ENCODE measurements around the gene ZNF785. TPM values are rescaled to one million over a fixed set of nuclear protein-coding genes. Genes with fewer than 3 reads are reported as not detected.

Gene ZNF785
- polyA plus RNA-seq, 1 donor from 2014 or later = 2.9 TPM

DNA sequence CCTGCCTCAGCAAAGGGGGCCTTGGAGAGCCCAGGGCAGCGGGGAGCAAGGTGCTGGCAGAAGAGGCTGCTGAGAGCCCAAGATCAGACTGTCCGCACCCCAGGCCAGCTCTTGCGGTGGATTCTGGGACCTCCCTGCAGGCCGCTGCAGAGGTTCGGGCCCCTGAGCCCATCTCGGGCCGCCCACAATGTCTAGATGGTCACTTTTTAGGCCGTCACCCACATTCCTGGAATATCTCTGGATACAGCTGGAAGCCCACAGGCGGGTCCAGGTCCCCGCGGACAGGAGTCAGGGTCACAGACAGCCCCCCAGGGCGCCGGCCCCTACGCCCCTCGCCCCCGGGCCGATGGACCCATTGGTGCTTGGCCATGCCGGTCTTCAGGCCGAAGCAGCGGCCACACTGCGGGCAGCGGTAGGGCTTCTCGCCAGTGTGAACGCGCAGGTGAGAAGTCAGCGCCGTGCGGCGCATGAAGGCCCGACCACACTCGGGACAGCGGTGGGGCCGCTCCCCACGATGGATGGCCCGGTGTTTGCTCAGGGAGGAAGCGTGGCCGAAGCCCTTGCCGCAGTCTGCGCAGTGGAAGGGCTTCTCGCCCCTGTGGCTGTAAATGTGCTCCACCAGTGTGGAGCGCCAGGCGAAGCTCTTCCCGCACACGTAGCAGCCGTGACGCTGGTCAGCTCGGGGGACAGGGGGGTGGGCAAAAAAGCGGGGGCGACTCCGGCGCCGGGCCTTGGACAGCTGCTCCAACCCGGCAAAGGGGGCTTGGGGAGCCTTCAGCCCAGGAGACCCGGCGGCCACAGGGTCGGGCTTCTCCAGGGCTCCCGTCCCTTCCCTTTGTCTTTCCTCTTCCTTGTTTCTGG, 53.0 kb downstream of the ZNF785 start:
- H3K36me3 Mint-ChIP-seq = peaks cover 1% of the 10 kb centered on the region
- no peak overlapping the region for H3K27ac Mint-ChIP-seq
- H3K9me3 Mint-ChIP-seq = no peaks in the 10 kb centered on the region
- H3K4me1 Mint-ChIP-seq = peaks cover 16 to 22% (median 22%) of the 10 kb centered on the region in 3 donors
- H3K27me3 Mint-ChIP-seq = no peaks in the 10 kb centered on the region
- peak overlapping the region in 3 of 4 donors; percentile 73 to 91 (median 89) for H3K4me3 Mint-ChIP-seq

Other genes starting within 250 kb of the ZNF785 start
- gene CD2BP2, start 230.4 kb downstream of the ZNF785 start, polyA plus RNA-seq = 42.7 TPM
- 11.3 TPM for gene TBC1D10B, start 215.2 kb downstream of the ZNF785 start, polyA plus RNA-seq
- 1.7 TPM for gene MYL11, start 210.9 kb downstream of the ZNF785 start, polyA plus RNA-seq
- gene SEPTIN1, start 203.1 kb downstream of the ZNF785 start, polyA plus RNA-seq = 161 TPM
- 9.7 TPM for gene ZNF48, start 190.3 kb downstream of the ZNF785 start, polyA plus RNA-seq
- 4.8 TPM for gene ZNF771, start 178.1 kb downstream of the ZNF785 start, polyA plus RNA-seq
- 137 TPM for gene DCTPP1, start 155.7 kb downstream of the ZNF785 start, polyA plus RNA-seq
- 64.0 TPM for gene SEPHS2, start 139.8 kb downstream of the ZNF785 start, polyA plus RNA-seq
- gene ITGAL, start 113.0 kb downstream of the ZNF785 start, polyA plus RNA-seq = 51.9 TPM
- 12.7 TPM for gene ZNF768, start 59.1 kb downstream of the ZNF785 start, polyA plus RNA-seq
- gene ZNF747, start 50.8 kb downstream of the ZNF785 start, polyA plus RNA-seq = 14.8 TPM
- 6.2 TPM for gene ZNF764, start 27.3 kb downstream of the ZNF785 start, polyA plus RNA-seq
- 40.7 TPM for gene ZNF688, start 14.0 kb downstream of the ZNF785 start, polyA plus RNA-seq
- 12.8 TPM for gene ZNF689, start 24.7 kb upstream of the ZNF785 start, polyA plus RNA-seq
- 27.6 TPM for gene PRR14, start 65.3 kb upstream of the ZNF785 start, polyA plus RNA-seq
- 7.1 TPM for gene FBRS, start 72.7 kb upstream of the ZNF785 start, polyA plus RNA-seq
- 32.6 TPM for gene SRCAP, start 113.5 kb upstream of the ZNF785 start, polyA plus RNA-seq
- 36.7 TPM for gene PHKG2, start 162.7 kb upstream of the ZNF785 start, polyA plus RNA-seq
- gene CFAP119, start 176.4 kb upstream of the ZNF785 start, polyA plus RNA-seq = 0.63 TPM
- gene RNF40, start 176.6 kb upstream of the ZNF785 start, polyA plus RNA-seq = 56.0 TPM
- 0.30 TPM for gene ZNF629, start 201.5 kb upstream of the ZNF785 start, polyA plus RNA-seq

All from IgD-negative memory B cell (primary cell).